Naive thymus-derived CD4-positive, alpha-beta T cell (primary cell): ENCODE data around the gene KLC1. TPM values are rescaled to one million over a fixed set of nuclear protein-coding genes. Genes with fewer than 3 reads are reported as not detected.

Source experiments
- ATAC-seq: fragments of 150-1000 bp; cut with Tn5 transposase; 2 replicates; pipeline ENCODE4 v1.10.0; 2021; ENCODE audit warnings: mild to moderate bottlenecking, moderate library complexity
- CTCF ChIA-PET: fragments of 350-600 bp; sonication (Branson Sonifier 250); formaldehyde crosslinking; loops from one replicate; lab custom pipeline; 2021; ENCODE audit warnings: antibody characterized with exemption; lab: Charles Lee
- POLR2A ChIA-PET: fragments of 350-600 bp; sonication (Branson Sonifier 250); formaldehyde crosslinking; loops from one replicate; lab custom pipeline; 2021; ENCODE audit warnings: antibody characterized with exemption, inconsistent platforms; lab: Charles Lee
- DNase-seq, 9 donors: peaks; one replicate each; pipeline versions ENCODE4 v3.0.0 to v3.0.0-alpha.2; 2020 to 2022; ENCODE audit warnings: mixed read lengths in 1 of 9
- H3K27ac ChIP-seq: one replicate; pipeline ENCODE4 v1.7.0; 2013; ENCODE audit warnings: mild to moderate bottlenecking, low read depth, low read length, moderate library complexity
- H3K27me3 ChIP-seq, 2 donors: one replicate each; pipeline ENCODE4 v1.7.0; 2013; ENCODE audit warnings: low read length in 2 of 2, mild to moderate bottlenecking in 2 of 2, moderate library complexity in 2 of 2; ENCODE audit not compliant: control insufficient read depth in 2 of 2, insufficient read depth in 2 of 2
- H3K36me3 ChIP-seq, 3 experiments: 1 replicate in 2 of 3; 2 replicates in 1 of 3; pipeline ENCODE4 v1.7.0; 2013; ENCODE audit warnings: low read length in 3 of 3, mild to moderate bottlenecking in 3 of 3, moderate library complexity in 1 of 3; ENCODE audit not compliant: insufficient read depth in 3 of 3, control insufficient read depth in 2 of 3
- H3K4me1 ChIP-seq, 2 donors: one replicate each; pipeline ENCODE4 v1.7.0; 2013; ENCODE audit warnings: low read length in 2 of 2, mild to moderate bottlenecking in 2 of 2, moderate library complexity in 1 of 2; ENCODE audit not compliant: control insufficient read depth in 2 of 2, insufficient read depth in 2 of 2
- H3K4me3 ChIP-seq: 2 replicates; pipeline ENCODE4 v1.7.0; 2013; ENCODE audit warnings: mild to moderate bottlenecking, low read length
- H3K9me3 ChIP-seq, 3 experiments: 1 replicate in 2 of 3; 2 replicates in 1 of 3; pipeline ENCODE4 v1.7.0; 2013; ENCODE audit warnings: low read length in 3 of 3; ENCODE audit not compliant: control insufficient read depth in 2 of 3
- H3K27ac Mint-ChIP-seq, 9 donors: one replicate each; pipeline ENCODE4 v1.8.0; 2020 to 2022; ENCODE audit warnings: mixed read lengths in 9 of 9, mild to moderate bottlenecking in 8 of 9, moderate library complexity in 5 of 9, inconsistent platforms in 2 of 9
- H3K27me3 Mint-ChIP-seq, 5 donors: one replicate each; pipeline ENCODE4 v1.8.0; 2021 to 2022; ENCODE audit warnings: mixed read lengths in 5 of 5, mild to moderate bottlenecking in 1 of 5
- H3K36me3 Mint-ChIP-seq, 5 donors: one replicate each; pipeline ENCODE4 v1.8.0; 2020 to 2022; ENCODE audit warnings: mixed read lengths in 5 of 5, mild to moderate bottlenecking in 3 of 5, inconsistent platforms in 1 of 5
- H3K4me1 Mint-ChIP-seq, 7 donors: one replicate each; pipeline ENCODE4 v1.8.0; 2020 to 2022; ENCODE audit warnings: mixed read lengths in 7 of 7, mild to moderate bottlenecking in 3 of 7, inconsistent platforms in 1 of 7
- H3K4me3 Mint-ChIP-seq, 10 donors: one replicate each; pipeline ENCODE4 v1.8.0; 2020 to 2022; ENCODE audit warnings: mild to moderate bottlenecking in 10 of 10, mixed read lengths in 10 of 10, moderate library complexity in 6 of 10, inconsistent platforms in 2 of 10
- H3K9me3 Mint-ChIP-seq, 11 donors: one replicate each; pipeline ENCODE4 v1.8.0; 2020 to 2022; ENCODE audit warnings: mixed read lengths in 11 of 11, mild to moderate bottlenecking in 4 of 11, inconsistent platforms in 1 of 11, moderate library complexity in 1 of 11
- intact Hi-C, 2 donors: fragments of 100-400 bp; cut with micrococcal nuclease; formaldehyde crosslinking; loops; one replicate each; pipeline ENCODE4 v1.15.1; 2023
- polyA plus RNA-seq, 2 donors: library from polyadenylated mRNA; unstranded; fragments of 300-500 nt; fragmentation: Illumina TruSeq; gene quantifications; one replicate each; pipeline ENCODE4 v1.2.3, GENCODE V29; 2021
- total RNA-seq, 6 experiments: library from RNA in 5 of 6; stranded (reverse) in 5 of 6; gene quantifications; 1 replicate in 5 of 6; 2 replicates in 1 of 6; pipeline ENCODE4 v1.2.3 and lab custom pipeline; 2021 to 2026

The KLC1 gene
- total and polyA plus RNA-seq, 7 experiments from 2014 or later = 65.5 to 268 (median 161) TPM

DNA sequence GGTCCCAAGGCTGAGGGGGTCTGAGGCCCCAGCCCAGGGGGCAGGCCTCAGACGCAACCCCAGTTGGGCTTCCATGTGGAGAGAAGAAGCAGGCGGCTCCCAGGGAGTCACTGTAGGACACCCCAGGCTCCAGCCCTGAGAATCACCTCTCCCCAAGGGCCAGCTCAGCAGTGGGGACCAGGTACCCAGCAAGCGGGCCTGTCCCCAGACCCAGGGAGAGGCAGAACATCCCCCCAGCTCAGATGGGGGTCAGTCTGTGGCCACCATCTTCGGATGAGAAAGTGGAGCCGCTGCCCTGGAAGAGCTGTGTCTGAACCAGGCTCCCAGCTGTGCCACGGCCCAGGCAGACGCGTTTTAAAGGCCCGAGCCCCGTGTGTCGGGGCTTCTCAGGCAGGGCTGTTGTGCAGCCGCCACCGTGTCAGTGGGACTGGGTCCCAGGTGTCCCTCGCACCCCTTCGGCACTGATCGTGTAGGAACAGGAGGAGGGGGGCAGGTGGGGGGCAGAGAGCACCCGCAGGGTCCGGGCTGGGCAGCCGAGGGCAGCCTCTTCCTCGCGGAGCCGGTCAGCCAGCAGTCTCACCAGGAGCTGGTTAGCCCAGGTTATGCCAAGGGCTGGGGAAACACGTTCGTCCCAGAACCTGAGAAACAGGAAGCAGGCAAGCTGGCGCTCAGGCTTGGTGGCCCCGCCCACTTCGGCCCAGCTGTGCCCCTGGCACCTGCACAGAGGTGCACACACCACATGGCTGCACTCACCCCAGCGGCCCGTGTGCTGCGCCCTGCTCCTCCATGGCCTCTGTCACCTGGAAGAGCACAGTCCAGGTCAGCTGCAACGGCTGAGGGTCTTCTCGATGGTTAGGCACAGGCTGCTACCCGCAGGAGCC is 69.6 kb downstream of the KLC1 start:
- Mint-ChIP-seq H3K9me3 (no peaks in the 10 kb centered on the region), H3K27me3 (no peaks in the 10 kb centered on the region), H3K36me3 (peaks cover 0 to 25% (median 0%) of the 10 kb centered on the region in 5 donors), H3K4me1 (peaks cover 0 to 11% (median 4%) of the 10 kb centered on the region in 7 donors), H3K4me3 (no peak overlapping the region), H3K27ac (peak overlapping the region in 1 of 9 donors; percentile 17)
- H3K4me3 ChIP-seq = no peak overlapping the region
- no peak overlapping the region for H3K27ac ChIP-seq
- no peaks in the 10 kb centered on the region for H3K9me3 ChIP-seq
- CTCF ChIA-PET = no interaction called here
- POLR2A ChIA-PET = no interaction called here
- DNase-seq (no peak), ATAC-seq (no peak)
- H3K36me3 ChIP-seq = peaks cover 0 to 73% (median 7%) of the 10 kb centered on the region in 3 experiments
- no peaks in the 10 kb centered on the region for H3K4me1 ChIP-seq
- no peaks in the 10 kb centered on the region for H3K27me3 ChIP-seq
- intact Hi-C loops = no loop called here

DNA sequence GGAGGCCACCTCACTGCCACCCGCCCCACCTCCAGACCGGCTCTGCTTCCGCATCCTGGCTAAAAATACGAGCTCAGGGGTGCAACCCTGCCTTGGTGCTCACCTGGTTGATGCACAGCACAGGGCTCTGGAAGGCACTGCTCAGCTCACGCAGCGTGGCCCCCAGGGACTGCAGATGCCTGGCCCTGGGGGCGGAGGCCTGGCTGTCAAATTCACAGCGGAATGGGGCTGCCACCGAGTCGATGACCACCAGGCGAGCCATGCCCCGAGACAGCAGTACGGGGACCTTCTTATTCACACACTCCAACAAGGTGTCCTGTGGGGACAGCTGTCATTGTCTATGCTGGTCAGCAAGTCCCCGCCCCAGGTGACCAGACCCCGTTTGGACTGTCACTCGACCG is 70.2 kb downstream of the KLC1 start:
- CTCF ChIA-PET = no interaction called here
- peak overlapping the region in 1 of 9 donors; percentile 55 for H3K27ac Mint-ChIP-seq
- DNase-seq = no peak

DNA sequence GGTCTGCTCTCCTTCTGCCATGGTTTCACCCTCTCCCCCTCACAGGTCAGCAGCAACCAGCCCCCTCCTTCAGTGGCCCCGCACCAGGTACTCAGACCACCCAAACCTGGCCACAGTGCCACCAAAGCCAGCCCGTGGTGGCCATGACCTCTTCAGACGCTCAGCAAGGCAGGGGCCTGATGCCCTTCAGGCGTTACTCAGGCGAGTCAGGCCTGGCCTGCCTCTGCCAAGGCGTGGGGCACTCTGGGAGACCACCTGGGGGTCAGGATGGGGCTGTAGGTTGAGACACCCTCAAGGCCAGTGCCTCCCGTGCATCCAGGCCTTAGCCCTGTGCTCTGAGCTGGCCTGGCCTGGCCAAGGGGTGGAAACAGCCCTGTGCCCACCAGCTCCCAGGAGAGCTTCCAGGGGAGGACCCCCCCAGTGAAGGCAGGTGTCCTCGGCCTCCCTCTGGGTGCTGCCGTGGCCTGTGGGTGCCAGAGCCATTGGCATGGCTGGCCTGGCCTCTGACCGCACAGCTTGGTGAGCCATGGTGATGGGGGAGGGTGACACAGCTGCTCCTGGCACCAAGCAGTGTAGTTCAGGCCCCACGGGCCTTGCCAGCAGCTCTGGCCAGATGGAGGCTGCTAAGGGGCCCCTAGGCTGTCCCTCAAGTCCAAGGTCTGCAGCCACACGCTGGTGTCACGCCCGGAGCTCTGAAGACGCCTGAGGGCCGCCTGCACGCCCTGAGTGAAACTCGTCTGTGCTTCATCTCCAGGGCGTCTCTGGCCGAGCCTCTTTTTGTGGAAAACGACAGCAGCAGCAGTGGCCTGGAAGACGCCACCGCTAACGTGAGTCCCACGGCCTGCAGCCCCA is 71.1 kb downstream of the KLC1 start:
- H3K27me3 Mint-ChIP-seq = no peaks in the 10 kb centered on the region
- peaks cover 0 to 68% (median 0%) of the 10 kb centered on the region in 3 experiments for H3K36me3 ChIP-seq
- H3K27me3 ChIP-seq = no peaks in the 10 kb centered on the region
- H3K4me3 Mint-ChIP-seq = no peak overlapping the region
- H3K27ac ChIP-seq = no peak overlapping the region
- ATAC-seq = no peak
- peaks cover 0 to 12% (median 6%) of the 10 kb centered on the region in 7 donors for H3K4me1 Mint-ChIP-seq
- CTCF ChIA-PET = interaction anchor here (0.5 kb wide), 1 partner anchor 58 kb away, joined by 3 read pairs; no protein-coding TSS in a partner anchor
- H3K36me3 Mint-ChIP-seq = peaks cover 0 to 21% (median 0%) of the 10 kb centered on the region in 5 donors
- no peak overlapping the region for H3K4me3 ChIP-seq
- H3K27ac Mint-ChIP-seq = peak overlapping the region in 3 of 9 donors; percentile 18 to 56 (median 55)
- POLR2A ChIA-PET = interaction anchor here (0.8 kb wide), 1 partner anchor 14 kb away, joined by 3 read pairs; no protein-coding TSS in a partner anchor
- H3K9me3 Mint-ChIP-seq = peaks cover 0 to 2% (median 0%) of the 10 kb centered on the region in 11 donors
- H3K9me3 ChIP-seq = no peaks in the 10 kb centered on the region
- intact Hi-C loops = no loop called here
- H3K4me1 ChIP-seq = no peaks in the 10 kb centered on the region
- no peak for DNase-seq

More for the DNA sequence above, 70.2 kb downstream of the KLC1 start:
- H3K4me1 Mint-ChIP-seq = peaks cover 0 to 11% (median 4%) of the 10 kb centered on the region in 7 donors
- H3K9me3 Mint-ChIP-seq = peaks cover 0 to 2% (median 0%) of the 10 kb centered on the region in 11 donors
- Histone ChIP-seq H3K9me3 (no peaks in the 10 kb centered on the region), H3K4me3 (no peak overlapping the region), H3K27me3 (no peaks in the 10 kb centered on the region), H3K4me1 (no peaks in the 10 kb centered on the region), H3K36me3 (peaks cover 0 to 71% (median 5%) of the 10 kb centered on the region in 3 experiments), H3K27ac (no peak overlapping the region)
- H3K4me3 Mint-ChIP-seq = no peak overlapping the region
- peaks cover 0 to 21% (median 0%) of the 10 kb centered on the region in 5 donors for H3K36me3 Mint-ChIP-seq
- no peaks in the 10 kb centered on the region for H3K27me3 Mint-ChIP-seq
- ATAC-seq = no peak
- intact Hi-C loops = no loop called here
- POLR2A ChIA-PET = interaction anchor here (0.6 to 0.8 kb wide), 2 partner anchors 13 to 91 kb away, joined by 3 to 6 read pairs; no protein-coding TSS in a partner anchor

DNA sequence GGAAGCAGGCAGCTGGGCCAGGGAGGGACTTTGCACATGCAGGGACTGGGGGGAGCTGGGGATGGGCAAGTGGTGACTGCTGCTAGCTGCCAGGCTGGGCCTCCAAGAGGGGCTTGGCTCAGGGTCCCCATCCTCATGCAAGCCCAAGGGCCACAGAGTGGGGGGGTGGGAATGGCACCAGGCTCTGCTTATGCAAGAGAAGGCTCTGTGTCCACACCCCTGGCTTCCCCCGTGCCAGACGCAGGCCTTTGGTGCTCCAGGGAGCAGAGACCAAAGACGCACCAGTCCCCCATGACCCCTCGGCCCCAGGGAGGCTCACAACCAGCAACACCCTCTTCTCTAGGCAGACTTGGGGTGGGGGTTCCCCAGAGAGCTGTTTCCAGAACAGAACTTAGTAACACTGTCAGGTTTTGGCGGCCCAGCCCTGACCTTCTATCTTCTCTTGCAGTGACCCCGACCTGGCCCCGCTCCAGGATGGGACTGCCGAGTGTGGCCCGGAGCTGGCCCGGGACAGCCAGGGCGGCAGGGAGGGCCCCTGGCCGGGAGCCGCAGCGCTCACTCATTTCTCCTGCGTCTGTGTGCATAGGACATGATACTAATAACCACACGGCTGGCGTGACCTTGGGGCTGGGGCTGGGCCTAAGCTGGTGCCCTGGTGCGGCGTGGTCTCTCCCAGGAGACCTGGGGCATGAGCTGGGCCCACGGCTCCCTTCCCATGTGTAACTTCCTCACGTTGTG is 71.9 kb downstream of the KLC1 start:
- no peak for DNase-seq
- intact Hi-C loops = no loop called here
- ATAC-seq = no peak
- no peaks in the 10 kb centered on the region for H3K4me1 ChIP-seq
- peaks cover 0 to 68% (median 0%) of the 10 kb centered on the region in 3 experiments for H3K36me3 ChIP-seq
- Mint-ChIP-seq H3K9me3 (peaks cover 0 to 2% (median 0%) of the 10 kb centered on the region in 11 donors), H3K4me3 (no peak overlapping the region), H3K27ac (no peak overlapping the region), H3K4me1 (peaks cover 0 to 13% (median 7%) of the 10 kb centered on the region in 7 donors), H3K27me3 (no peaks in the 10 kb centered on the region), H3K36me3 (peaks cover 0 to 16% (median 0%) of the 10 kb centered on the region in 5 donors)
- CTCF ChIA-PET = interaction anchor here (0.5 kb wide), 1 partner anchor 59 kb away, joined by 3 read pairs; no protein-coding TSS in a partner anchor
- no peak overlapping the region for H3K4me3 ChIP-seq
- no peak overlapping the region for H3K27ac ChIP-seq
- no peaks in the 10 kb centered on the region for H3K9me3 ChIP-seq
- POLR2A ChIA-PET = no interaction called here
- no peaks in the 10 kb centered on the region for H3K27me3 ChIP-seq

DNA sequence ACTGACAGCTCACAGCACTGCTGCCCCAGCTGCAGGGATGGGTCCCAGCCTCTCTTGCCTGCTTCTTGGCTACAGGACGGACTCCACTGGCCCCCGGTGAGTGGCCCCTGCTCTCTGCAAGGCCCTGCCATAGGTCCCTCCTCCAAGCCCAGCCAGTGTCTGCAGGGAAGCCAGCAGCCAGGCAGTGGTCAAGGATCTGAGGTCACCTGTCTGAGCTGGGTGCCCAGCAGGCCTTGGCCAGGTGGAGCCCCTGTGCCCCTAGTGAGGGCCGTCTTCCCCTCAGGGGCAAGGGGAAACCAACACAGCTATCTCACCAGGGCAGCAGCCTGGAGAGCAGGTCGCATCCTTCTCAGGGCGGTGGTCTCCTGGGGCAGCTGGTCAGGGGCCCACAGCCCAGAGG is 73.1 kb downstream of the KLC1 start:
- Mint-ChIP-seq H3K4me3 (no peak overlapping the region), H3K36me3 (peaks cover 0 to 11% (median 0%) of the 10 kb centered on the region in 5 donors), H3K27me3 (no peaks in the 10 kb centered on the region), H3K27ac (peak overlapping the region in 1 of 9 donors; percentile 14), H3K4me1 (peaks cover 0 to 10% (median 0%) of the 10 kb centered on the region in 7 donors), H3K9me3 (peaks cover 0 to 2% (median 0%) of the 10 kb centered on the region in 11 donors)
- no peaks in the 10 kb centered on the region for H3K4me1 ChIP-seq
- intact Hi-C loops = no loop called here
- H3K4me3 ChIP-seq = no peak overlapping the region
- no peaks in the 10 kb centered on the region for H3K9me3 ChIP-seq
- no peak for DNase-seq
- ChIA-PET POLR2A (no interaction called here), CTCF (no interaction called here)
- H3K36me3 ChIP-seq = peaks cover 0 to 74% (median 0%) of the 10 kb centered on the region in 3 experiments
- H3K27me3 ChIP-seq = no peaks in the 10 kb centered on the region
- H3K27ac ChIP-seq = no peak overlapping the region
- no peak for ATAC-seq
